Mucosa of descending colon (tissue), 3 donors: ENCODE measurements around the gene PPM1J. TPM values are rescaled to one million over a fixed set of nuclear protein-coding genes. Genes with fewer than 3 reads are reported as not detected.

Experiments
- ATAC-seq: fragments of 200-7000 bp; cut with Tn5 transposase; one replicate; pipeline ENCODE4 v1.9.1; 2020; ENCODE audit warnings: mild to moderate bottlenecking, moderate library complexity
- DNase-seq, 3 donors: peaks; one replicate each; pipeline ENCODE4 v3.0.0-alpha.2; 2020
- H3K36me3 ChIP-seq: fragments of 200-600 bp; one replicate; pipeline ENCODE4 v1.8.0; 2021; ENCODE audit warnings: low read depth, mild to moderate bottlenecking
- H3K4me1 ChIP-seq: fragments of 200-600 bp; one replicate; pipeline ENCODE4 v1.8.0; 2021; ENCODE audit warnings: low read depth, mild to moderate bottlenecking
- H3K4me3 ChIP-seq: fragments of 200-600 bp; one replicate; pipeline ENCODE4 v1.8.0; 2021; ENCODE audit warnings: mild to moderate bottlenecking
- H3K9me3 ChIP-seq: fragments of 200-600 bp; one replicate; pipeline ENCODE4 v1.8.0; 2021; ENCODE audit warnings: mild to moderate bottlenecking
- intact Hi-C, 2 donors: fragments of 100-400 bp; cut with DNase I in 1 of 2; cut with micrococcal nuclease in 1 of 2; formaldehyde crosslinking; loops; one replicate each; pipeline versions ENCODE4 v1.11.0 to v1.11.1; 2022; cut with DNase I, micrococcal nuclease
- long read RNA-seq, 2 donors: library from polyadenylated mRNA; unstranded; transcript quantifications; one replicate each; pipeline ENCODE4 v2.0.0, GENCODE V29; 2019 to 2021
- total RNA-seq, 3 donors: library from RNA; stranded (reverse); fragmentation: NEBNext Ultra II Directional in 2 of 3; extraction: Animal tissue kit (Norgen Biotek cat#: 25700) in 2 of 3; gene quantifications; one replicate each; pipeline versions ENCODE4 v1.2.1 to v1.2.4, GENCODE V29; 2021 to 2023
- TF ChIP-seq, protein P1 (sequence below): fragments of 200-600 bp; IDR thresholded peaks from one replicate; pipeline ENCODE4 v1.8.0; 2022; ENCODE audit warnings: antibody characterized with exemption, mild to moderate bottlenecking
- donor health status: DM: no; HTN: no; CAD: no; lungs with moderate emphysema.
- donor health status: DM: no; HTN: no; CAD: no.
- donor health status: DM: no; HTN: yes; CAD: no.

PPM1J gene, protein sequence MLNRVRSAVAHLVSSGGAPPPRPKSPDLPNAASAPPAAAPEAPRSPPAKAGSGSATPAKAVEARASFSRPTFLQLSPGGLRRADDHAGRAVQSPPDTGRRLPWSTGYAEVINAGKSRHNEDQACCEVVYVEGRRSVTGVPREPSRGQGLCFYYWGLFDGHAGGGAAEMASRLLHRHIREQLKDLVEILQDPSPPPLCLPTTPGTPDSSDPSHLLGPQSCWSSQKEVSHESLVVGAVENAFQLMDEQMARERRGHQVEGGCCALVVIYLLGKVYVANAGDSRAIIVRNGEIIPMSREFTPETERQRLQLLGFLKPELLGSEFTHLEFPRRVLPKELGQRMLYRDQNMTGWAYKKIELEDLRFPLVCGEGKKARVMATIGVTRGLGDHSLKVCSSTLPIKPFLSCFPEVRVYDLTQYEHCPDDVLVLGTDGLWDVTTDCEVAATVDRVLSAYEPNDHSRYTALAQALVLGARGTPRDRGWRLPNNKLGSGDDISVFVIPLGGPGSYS
- 1 to 10 TPM in 2 of 3 donors, under 1 TPM in 1; 0.92 to 1.7 (median 1.1) TPM for total RNA-seq
- long read RNA-seq, donor 1, partial matches to known transcripts, result 3 of 7 reads
- long read RNA-seq, donor 1, other reads (novel, unspliced or antisense), result 1 of 7 reads
- long read RNA-seq, donor 2, partial matches to known transcripts, result 0 of 2 reads
- long read RNA-seq, donor 2, other reads (novel, unspliced or antisense), result 0 of 2 reads

DNA sequence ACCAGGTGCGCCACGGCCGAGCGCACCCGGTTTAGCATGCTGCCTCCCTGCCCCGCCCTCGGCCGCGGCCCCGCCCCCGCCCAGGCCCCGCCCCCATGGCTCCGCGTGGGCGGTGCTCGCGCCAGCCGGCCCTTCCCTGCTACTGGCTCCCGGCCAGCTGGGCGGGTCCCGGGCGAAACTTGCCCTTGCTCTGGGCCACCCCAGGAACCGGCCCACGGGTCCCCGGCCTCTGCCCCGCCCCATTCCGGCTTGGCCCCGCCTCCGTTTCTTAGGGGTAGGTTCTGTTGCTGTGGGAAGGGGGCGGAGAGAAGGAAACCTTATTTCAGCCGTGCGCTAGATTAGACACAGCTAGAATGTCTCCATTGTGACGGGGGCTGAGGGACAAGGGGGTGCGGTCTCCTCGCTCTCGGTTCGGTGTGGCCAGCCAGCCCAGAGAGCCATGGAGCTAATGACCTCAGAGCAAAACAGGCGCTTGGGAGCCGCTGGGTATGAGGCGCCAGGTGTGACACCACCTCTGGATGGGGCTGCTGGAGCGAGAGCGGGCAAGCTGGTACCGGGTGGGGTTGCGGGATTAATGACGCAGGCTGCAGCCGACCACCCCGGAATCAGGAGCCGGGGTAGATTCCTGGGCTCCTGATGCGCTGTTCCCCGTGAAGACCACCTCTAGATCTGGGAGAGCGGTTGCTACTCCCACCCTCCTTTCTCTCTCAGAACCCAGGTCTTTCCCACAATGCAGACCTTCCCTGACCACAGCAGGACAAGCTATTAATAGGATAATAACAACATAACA is at the start of gene PPM1J:
Gene PPM1J, minus strand, starts transcription at position 69 of the 790 bp plus-strand sequence. Its CDS starts 31 bp downstream, at position 38.
- ATAC-seq (peak; percentile 89), DNase-seq (peak; percentile 99 to 100 (median 100))
- no peaks in the 10 kb centered on the region for H3K36me3 ChIP-seq
- H3K4me1 ChIP-seq, result peaks cover 12% of the 10 kb centered on the region
- TF ChIP-seq, protein P1, sequence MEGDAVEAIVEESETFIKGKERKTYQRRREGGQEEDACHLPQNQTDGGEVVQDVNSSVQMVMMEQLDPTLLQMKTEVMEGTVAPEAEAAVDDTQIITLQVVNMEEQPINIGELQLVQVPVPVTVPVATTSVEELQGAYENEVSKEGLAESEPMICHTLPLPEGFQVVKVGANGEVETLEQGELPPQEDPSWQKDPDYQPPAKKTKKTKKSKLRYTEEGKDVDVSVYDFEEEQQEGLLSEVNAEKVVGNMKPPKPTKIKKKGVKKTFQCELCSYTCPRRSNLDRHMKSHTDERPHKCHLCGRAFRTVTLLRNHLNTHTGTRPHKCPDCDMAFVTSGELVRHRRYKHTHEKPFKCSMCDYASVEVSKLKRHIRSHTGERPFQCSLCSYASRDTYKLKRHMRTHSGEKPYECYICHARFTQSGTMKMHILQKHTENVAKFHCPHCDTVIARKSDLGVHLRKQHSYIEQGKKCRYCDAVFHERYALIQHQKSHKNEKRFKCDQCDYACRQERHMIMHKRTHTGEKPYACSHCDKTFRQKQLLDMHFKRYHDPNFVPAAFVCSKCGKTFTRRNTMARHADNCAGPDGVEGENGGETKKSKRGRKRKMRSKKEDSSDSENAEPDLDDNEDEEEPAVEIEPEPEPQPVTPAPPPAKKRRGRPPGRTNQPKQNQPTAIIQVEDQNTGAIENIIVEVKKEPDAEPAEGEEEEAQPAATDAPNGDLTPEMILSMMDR, result no peak
- intact Hi-C loops, result loop anchor here (5.0 to 10.0 kb wide), 2 partner anchors 87 to 329 kb away; no protein-coding TSS in a partner anchor
- no peak within 1 kb of the TSS for H3K4me3 ChIP-seq
- no peaks in the 10 kb centered on the region for H3K9me3 ChIP-seq

DNA sequence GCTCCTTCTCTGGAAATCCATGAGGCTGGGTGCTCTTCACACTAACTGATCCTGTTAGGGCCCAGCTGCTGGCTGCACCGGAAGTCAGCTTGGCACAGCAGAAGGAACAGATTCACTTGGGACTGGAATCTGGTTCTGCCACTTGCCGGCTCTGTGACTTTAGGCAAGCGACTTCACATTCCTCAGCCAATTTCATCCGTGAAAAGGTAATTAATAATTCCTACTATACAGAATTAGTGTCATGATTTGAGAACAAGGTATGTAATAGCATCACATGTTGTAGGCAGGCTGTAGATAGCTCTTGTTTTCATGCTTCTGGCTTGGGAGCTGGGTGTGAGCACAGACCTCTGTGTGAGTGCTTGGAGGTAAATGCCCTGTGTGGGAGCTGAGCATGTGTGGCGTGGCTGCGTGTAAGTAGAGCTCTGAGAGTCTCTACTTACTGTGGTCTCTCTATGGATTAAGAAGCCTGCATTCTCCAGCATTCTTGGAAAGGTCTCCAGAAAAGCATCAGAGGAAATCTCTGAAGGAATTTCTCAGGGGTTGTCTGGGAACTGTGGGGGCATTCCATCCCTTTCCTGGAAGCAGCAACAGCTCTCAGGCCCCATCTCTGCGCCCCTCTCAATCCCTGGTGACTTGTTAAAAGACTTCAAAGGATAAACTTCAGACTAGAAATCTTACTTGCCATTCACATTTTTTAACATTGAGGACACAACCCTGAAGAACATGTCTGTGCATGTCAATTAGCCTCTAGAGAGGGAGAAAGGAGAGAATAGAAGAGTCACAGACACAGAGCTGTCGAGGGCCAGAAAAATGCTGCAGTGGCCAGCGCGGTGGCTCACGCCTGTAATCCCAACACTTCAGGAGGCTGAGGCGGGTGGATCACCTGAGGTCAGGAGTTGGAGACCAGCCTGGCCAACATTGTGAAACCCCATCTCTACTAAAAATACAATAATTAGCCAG is 47.7 kb upstream of the PPM1J start:
- no peak for ATAC-seq
- no peak for DNase-seq
- TF ChIP-seq, protein P1, result no peak
- H3K9me3 ChIP-seq, result no peaks in the 10 kb centered on the region
- H3K4me1 ChIP-seq, result no peaks in the 10 kb centered on the region
- no peaks in the 10 kb centered on the region for H3K36me3 ChIP-seq
- no peak overlapping the region for H3K4me3 ChIP-seq
- intact Hi-C loops, result no loop called here

DNA sequence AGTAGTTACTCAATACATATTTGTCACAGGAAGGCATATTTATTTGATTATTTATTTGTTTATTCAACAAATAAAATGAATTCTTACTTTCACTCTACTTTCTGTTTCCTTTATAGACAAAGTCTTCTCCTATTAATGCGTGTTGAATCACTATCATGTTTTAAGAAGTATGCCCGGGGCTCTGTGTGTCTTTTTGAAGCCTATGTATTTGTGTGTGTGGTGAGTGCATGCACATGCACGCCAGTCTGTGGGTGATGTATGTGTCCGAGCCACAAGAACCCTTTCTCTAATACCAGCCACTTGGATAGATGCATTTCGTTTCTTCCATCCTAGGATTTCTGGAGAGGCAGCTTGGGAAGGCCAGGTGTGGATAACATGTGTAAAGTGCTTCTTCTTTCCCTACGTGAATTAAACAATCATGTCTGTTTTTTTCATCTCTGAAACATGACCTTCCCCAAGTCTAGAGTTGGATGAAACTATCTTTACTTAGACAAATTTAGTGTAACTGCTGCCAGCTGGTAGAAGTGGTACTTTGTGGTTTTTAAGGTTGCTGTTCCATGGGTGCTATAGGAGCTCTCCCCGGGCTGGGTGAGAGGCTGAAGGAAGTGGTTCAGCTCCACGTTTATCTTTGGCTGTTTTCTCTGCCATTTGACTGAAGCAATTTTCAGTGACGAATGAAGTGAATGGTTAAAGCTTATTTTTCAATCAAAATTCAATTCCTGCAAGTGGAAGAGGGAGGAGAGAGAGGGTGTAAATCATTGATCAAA is 46.8 kb upstream of the PPM1J start:
- ATAC-seq, result no peak
- Histone ChIP-seq H3K9me3 (no peaks in the 10 kb centered on the region), H3K4me3 (no peak overlapping the region), H3K4me1 (no peaks in the 10 kb centered on the region), H3K36me3 (no peaks in the 10 kb centered on the region)
- TF ChIP-seq, protein P1, result no peak
- DNase-seq, result no peak
- intact Hi-C loops, result no loop called here

DNA sequence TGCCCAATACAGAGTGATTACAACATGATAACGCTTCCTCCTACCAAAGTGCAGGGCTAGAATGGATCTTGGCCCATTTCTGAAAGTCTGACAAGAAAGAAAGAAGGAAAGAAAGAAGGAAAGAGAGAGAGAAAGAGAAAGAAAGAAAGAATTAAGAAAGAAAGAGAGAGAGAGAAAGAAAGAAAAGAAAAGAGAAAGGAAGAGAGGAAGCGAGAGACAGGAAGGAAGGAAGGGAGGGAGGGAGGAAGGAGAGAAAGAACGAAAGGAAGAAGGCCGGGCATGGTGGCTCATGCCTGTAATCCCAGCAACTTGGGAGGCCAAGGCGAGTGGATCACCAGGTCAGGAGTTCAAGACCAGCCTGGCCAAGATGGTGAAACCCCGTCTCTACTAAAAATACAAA is 44.1 kb upstream of the PPM1J start:
- intact Hi-C loops, result no loop called here
- ATAC-seq (no peak), DNase-seq (no peak)
- Histone ChIP-seq H3K4me1 (no peaks in the 10 kb centered on the region), H3K9me3 (no peaks in the 10 kb centered on the region), H3K4me3 (no peak overlapping the region), H3K36me3 (no peaks in the 10 kb centered on the region)
- TF ChIP-seq, protein P1, result no peak
